HFFc6 (cell line): ENCODE results near the gene FKBP4. TPM values are rescaled to one million over a fixed set of nuclear protein-coding genes. Genes with fewer than 3 reads are reported as not detected.

Experiments
- DNase-seq: peaks from one replicate; pipeline ENCODE4 v3.0.0-alpha.2; 2018
- H3K27ac Mint-ChIP-seq: 2 replicates; pipeline ENCODE4 v1.8.0; 2020; ENCODE audit warnings: mild to moderate bottlenecking, mixed read lengths
- H3K27me3 Mint-ChIP-seq: 2 replicates; pipeline ENCODE4 v1.8.0; 2021; ENCODE audit warnings: mild to moderate bottlenecking, moderate library complexity, mixed read lengths; ENCODE audit not compliant: insufficient read depth
- H3K36me3 Mint-ChIP-seq: 2 replicates; pipeline ENCODE4 v1.8.0; 2021; ENCODE audit warnings: low read depth, mixed read lengths
- H3K4me1 Mint-ChIP-seq: 2 replicates; pipeline ENCODE4 v1.8.0; 2020; ENCODE audit warnings: low read depth, mixed read lengths
- H3K4me3 Mint-ChIP-seq: 2 replicates; pipeline ENCODE4 v1.8.0; 2020; ENCODE audit warnings: mild to moderate bottlenecking, moderate library complexity, mixed read lengths
- H3K9me3 Mint-ChIP-seq: 2 replicates; pipeline ENCODE4 v1.8.0; 2020; ENCODE audit warnings: mild to moderate bottlenecking, mixed read lengths
- total RNA-seq, 6 experiments: library from RNA; stranded (reverse); fragmentation: NEBNext Ultra II Directional; extraction: Animal tissue kit (Norgen Biotek cat#: 25700); gene quantifications; 2 replicates in 1 of 6; 3 replicates in 5 of 6; pipeline ENCODE4 v1.2.3, GENCODE V29; 2021
- TF ChIP-seq, protein P1 (sequence below): fragments of 200-600 bp; sonication (generic); IDR thresholded peaks from 2 replicates; pipeline ENCODE4 v1.5.0; 2021; ENCODE audit warnings: antibody characterized with exemption, mild to moderate bottlenecking

The FKBP4 gene
- total RNA-seq, 6 experiments from 2014 or later, result 62.3 to 105 (median 69.1) TPM

DNA sequence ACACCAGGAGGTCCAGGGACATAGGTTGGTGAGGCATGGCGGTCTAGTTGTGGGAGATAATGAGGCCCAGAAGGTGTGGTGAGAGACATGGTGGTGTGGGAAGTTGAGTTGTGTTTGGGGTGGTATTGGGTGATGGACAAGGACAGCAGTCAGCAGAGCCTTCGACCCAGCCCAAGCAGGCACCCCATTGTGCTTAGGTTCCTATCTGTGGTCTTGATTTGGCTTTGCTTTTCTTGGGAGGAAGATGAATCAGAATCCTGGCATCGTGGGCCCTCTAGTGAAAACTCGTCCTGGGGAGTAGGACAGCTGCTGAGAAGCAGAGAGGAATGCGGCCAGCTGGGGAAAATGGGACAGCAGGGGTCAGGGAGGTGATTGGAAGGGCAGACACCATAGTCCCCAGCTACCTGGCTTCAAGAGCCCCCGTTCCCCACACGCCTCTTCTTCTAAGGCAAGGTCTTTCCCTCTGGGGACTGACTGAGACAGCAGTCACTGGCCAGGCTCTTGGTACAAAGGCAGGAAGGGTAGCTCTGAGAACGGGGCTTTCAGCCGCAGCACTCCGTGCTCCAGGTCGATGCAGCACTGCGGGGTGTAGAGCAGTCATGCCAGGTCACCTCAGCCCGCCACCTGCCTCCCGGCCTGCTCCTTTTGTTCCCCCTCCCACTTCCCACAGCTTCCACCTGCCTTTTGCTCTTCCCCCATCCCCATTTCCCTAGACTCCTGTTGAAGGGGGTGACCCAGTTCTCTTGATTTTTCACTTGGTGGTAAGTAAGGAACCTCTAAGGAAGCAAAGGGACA is 32.1 kb downstream of the FKBP4 start:
- H3K27me3 Mint-ChIP-seq, result peaks cover 3% of the 10 kb centered on the region
- H3K4me1 Mint-ChIP-seq, result no peaks in the 10 kb centered on the region
- no peaks in the 10 kb centered on the region for H3K9me3 Mint-ChIP-seq
- no peak overlapping the region for H3K4me3 Mint-ChIP-seq
- TF ChIP-seq, protein P1, sequence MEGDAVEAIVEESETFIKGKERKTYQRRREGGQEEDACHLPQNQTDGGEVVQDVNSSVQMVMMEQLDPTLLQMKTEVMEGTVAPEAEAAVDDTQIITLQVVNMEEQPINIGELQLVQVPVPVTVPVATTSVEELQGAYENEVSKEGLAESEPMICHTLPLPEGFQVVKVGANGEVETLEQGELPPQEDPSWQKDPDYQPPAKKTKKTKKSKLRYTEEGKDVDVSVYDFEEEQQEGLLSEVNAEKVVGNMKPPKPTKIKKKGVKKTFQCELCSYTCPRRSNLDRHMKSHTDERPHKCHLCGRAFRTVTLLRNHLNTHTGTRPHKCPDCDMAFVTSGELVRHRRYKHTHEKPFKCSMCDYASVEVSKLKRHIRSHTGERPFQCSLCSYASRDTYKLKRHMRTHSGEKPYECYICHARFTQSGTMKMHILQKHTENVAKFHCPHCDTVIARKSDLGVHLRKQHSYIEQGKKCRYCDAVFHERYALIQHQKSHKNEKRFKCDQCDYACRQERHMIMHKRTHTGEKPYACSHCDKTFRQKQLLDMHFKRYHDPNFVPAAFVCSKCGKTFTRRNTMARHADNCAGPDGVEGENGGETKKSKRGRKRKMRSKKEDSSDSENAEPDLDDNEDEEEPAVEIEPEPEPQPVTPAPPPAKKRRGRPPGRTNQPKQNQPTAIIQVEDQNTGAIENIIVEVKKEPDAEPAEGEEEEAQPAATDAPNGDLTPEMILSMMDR, result no peak
- no peak for DNase-seq
- no peak overlapping the region for H3K27ac Mint-ChIP-seq
- H3K36me3 Mint-ChIP-seq, result peaks cover 28% of the 10 kb centered on the region

DNA sequence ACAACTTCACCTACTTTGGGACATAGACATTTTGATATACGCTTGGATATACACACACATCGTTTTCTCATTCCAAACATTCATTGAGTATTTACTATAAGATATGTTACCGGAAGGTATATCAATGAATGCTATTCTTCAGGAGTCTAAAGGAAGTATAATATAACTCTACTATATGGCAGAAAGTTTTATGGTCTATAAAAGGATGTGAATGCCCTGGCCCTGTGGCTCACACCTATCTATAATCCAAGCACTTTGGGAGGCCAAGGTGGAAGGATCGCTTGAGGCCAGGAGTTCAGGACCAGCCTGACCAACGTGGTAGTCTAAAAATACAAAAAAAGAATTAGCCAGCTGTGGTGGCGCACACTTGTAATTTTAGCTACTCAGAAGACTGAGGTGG is 34.5 kb downstream of the FKBP4 start:
- Mint-ChIP-seq H3K36me3 (peaks cover 21% of the 10 kb centered on the region), H3K27ac (no peak overlapping the region), H3K9me3 (no peaks in the 10 kb centered on the region), H3K4me1 (peaks cover 2% of the 10 kb centered on the region; the same call in 1 of the 2 replicates), H3K4me3 (no peak overlapping the region), H3K27me3 (peaks cover 6% of the 10 kb centered on the region)
- TF ChIP-seq, protein P1, result no peak
- no peak for DNase-seq

DNA sequence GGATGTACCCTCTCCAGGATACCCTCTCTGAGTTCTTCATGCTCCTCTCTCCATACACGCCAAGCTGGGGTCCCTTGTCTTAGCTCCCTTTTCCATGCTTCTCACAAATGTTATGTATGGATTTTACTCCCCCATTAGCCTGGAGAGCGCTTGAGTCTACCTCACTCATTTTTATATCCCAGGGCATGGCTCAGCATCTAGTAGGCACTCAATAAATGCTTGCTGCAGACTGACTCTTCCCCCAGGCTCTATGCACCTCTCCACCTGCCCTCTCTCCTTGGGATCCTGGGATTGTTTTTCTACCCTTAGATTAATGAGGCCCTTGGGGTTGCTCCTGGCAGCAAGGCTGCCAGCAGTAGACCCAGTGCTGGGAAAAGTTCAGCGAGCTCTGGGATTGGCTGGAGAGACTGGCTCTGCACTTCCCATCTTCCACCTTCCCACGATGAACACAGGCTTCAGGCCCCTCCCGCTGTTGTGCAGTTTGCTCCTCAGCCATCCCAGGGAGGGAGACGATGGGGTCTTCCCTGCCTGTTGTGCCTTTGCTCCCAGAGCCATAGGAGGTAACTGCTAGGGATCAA is 37.9 kb downstream of the FKBP4 start:
- H3K9me3 Mint-ChIP-seq, result no peaks in the 10 kb centered on the region
- no peak for DNase-seq
- H3K4me1 Mint-ChIP-seq, result peaks cover 12% of the 10 kb centered on the region; the same call in 1 of the 2 replicates
- no peak overlapping the region for H3K4me3 Mint-ChIP-seq
- H3K27me3 Mint-ChIP-seq, result peaks cover 10% of the 10 kb centered on the region
- H3K36me3 Mint-ChIP-seq, result peaks cover 10% of the 10 kb centered on the region; the same call in 1 of the 2 replicates
- no peak overlapping the region for H3K27ac Mint-ChIP-seq
- TF ChIP-seq, protein P1, result no peak

DNA sequence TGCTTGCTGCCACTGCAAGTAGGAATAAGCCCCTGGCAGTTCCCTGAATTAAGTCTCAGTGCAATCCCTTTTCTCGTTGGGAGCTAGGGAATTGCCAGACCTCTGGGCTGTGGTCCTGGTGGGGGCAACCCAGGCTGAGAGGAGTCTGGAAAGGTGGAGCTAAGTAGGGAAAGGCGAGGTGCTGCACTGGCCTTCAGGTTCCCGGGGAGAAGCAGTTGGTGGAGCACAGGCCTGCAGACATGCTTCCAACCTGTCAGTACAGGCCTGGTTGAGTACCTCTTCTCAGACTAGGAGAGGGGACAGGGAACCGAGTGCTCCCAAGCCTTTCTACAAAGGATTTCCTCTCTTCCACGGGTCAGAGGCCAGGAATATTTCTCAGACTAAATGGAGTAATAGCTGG is 38.6 kb downstream of the FKBP4 start:
- DNase-seq, result no peak
- Mint-ChIP-seq H3K27me3 (peaks cover 10% of the 10 kb centered on the region), H3K9me3 (no peaks in the 10 kb centered on the region), H3K4me3 (no peak overlapping the region), H3K4me1 (peaks cover 12% of the 10 kb centered on the region; the same call in 1 of the 2 replicates), H3K36me3 (peaks cover 6% of the 10 kb centered on the region; the same call in 1 of the 2 replicates), H3K27ac (no peak overlapping the region)
- TF ChIP-seq, protein P1, result no peak

DNA sequence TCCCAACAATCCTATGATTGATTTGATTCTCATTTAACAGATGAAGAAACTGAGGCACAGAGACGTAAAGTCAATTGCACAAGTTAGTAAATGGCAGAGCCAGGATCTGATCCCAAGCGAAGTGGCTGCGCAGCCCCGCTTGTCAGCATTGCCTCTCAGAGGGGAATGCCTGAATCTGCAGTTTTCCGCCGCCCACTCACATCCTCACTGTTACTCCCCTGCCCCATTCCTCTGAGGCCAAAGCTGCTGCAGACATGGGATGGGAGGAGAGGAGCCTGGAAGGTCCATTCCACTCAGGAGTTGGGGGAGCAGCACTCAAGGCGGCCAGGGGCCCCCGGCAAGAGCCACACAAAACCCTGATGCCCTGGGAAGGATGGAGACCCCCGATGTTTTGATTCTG is 39.0 kb downstream of the FKBP4 start:
- no peak overlapping the region for H3K27ac Mint-ChIP-seq
- TF ChIP-seq, protein P1, result no peak
- H3K4me1 Mint-ChIP-seq, result peaks cover 12% of the 10 kb centered on the region; the same call in 1 of the 2 replicates
- H3K9me3 Mint-ChIP-seq, result no peaks in the 10 kb centered on the region
- no peak overlapping the region for H3K4me3 Mint-ChIP-seq
- no peak for DNase-seq
- H3K27me3 Mint-ChIP-seq, result peaks cover 10% of the 10 kb centered on the region
- H3K36me3 Mint-ChIP-seq, result peaks cover 5% of the 10 kb centered on the region; the same call in 1 of the 2 replicates
